Right renal pelvis (tissue), 4 donors: ENCODE results near the gene CHAC2. TPM values are rescaled to one million over a fixed set of nuclear protein-coding genes. Genes with fewer than 3 reads are reported as not detected.

ENCODE experiments used
- polyA plus RNA-seq, 4 donors: library from polyadenylated mRNA; unstranded; fragments of 120-200 nt; gene quantifications; one replicate each; pipeline ENCODE4 v1.2.1, GENCODE V29; 2013; ENCODE audit not compliant: insufficient read length in 4 of 4

Gene CHAC2
- polyA plus RNA-seq, 4 donors: 4.6 to 5.6 (median 5.1) TPM

Other genes with a start within 250 kb of the CHAC2 start
- 10 to 100 TPM; 26.9 to 32.9 (median 31.9) TPM for gene ASB3, start 19.1 kb downstream of the CHAC2 start, polyA plus RNA-seq
- gene ERLEC1, start 19.2 kb downstream of the CHAC2 start, polyA plus RNA-seq: 10 to 100 TPM; 71.0 to 84.5 (median 80.4) TPM
- 1 to 10 TPM; 1.5 to 2.0 (median 1.9) TPM for gene GPR75, start 92.2 kb downstream of the CHAC2 start, polyA plus RNA-seq
- gene PSME4, start 203.2 kb downstream of the CHAC2 start, polyA plus RNA-seq: 10 to 100 TPM; 53.1 to 64.6 (median 58.7) TPM